ENCODE data around the gene MRPL30.
"Not testable (repeated sequence)": the region's sequence is repeated elsewhere in the genome, so short reads cannot be mapped to it uniquely, and the experiment has no call there.

Gene MRPL30

DNA sequence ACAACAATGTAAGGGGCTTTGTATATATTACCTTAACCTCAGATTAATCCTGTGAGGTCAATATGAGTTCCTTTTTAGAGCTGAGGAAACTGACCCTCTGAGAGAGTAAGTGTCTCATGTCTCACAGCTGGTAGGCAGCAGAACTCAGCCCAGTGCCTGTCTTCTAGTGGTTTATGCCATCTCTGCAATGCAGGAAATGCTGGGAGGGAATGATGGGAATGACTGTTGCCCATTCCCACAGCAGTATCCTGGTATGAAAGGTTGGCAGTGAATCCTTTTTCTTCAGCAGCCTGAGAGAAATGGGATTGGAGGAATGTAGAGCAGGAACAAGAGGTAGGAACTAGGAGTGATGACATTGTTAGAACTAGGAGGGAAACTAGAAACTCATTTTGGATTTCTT, 6.0 kb downstream of the MRPL30 start:
- DNase-seq = no peak

DNA sequence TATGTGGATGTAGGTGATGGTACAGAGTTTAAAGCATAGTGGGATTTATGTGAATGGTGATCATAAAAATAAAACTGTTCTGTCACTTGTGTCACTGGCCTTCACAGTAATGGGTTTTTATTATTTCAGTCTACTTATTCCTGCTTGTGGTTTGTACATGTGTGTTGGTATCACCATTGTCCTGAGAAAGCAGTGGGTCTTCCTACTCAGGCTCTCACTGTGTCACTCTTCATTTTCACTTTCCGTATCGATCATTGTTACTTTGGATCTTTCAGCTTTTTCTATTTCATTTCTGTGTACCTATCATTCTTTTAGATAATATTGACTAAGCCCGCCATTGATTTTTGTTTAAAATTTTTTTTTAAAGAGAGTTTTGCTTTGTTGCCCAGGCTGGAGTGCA, 7.4 kb downstream of the MRPL30 start:
- DNase-seq = no peak

DNA sequence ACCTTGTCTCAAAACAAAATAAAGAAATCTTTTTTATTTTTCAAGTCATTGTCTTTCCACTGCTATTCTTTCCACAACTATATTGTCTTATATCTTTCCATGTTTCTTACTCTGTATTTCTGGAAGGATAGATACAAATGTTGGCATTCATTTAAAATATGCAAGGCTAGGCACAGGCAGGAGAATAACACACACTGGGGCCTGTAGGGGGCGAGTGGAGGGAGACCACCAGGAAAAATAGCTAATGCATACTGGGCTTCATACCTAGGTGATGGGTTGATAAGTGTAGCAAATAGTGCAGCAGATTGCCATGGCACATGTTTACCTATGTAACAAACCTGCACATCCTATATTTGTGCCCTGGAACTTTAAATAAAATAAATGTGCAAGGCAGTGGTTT, 9.6 kb downstream of the MRPL30 start:
- DNase-seq = no peak

DNA sequence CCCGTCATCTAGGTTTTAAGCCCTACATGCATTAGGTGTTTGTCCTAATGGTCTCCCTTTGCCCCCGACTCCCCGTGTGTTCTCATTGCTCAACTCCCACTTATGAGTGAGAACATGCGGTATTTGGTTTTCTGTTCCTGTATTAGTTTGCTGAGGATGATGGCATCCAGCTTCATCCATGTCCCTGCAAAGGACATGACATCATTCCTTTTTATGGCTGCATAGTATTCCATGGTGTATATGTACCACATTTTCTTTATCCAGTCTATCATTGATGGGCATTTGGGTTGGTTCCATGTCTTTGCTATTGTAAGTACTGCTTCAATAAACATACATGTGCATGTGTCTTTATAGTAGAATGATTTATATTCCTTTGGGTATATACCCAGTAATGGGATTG, 11.4 kb downstream of the MRPL30 start:
- not testable (repeated sequence) for DNase-seq

DNA sequence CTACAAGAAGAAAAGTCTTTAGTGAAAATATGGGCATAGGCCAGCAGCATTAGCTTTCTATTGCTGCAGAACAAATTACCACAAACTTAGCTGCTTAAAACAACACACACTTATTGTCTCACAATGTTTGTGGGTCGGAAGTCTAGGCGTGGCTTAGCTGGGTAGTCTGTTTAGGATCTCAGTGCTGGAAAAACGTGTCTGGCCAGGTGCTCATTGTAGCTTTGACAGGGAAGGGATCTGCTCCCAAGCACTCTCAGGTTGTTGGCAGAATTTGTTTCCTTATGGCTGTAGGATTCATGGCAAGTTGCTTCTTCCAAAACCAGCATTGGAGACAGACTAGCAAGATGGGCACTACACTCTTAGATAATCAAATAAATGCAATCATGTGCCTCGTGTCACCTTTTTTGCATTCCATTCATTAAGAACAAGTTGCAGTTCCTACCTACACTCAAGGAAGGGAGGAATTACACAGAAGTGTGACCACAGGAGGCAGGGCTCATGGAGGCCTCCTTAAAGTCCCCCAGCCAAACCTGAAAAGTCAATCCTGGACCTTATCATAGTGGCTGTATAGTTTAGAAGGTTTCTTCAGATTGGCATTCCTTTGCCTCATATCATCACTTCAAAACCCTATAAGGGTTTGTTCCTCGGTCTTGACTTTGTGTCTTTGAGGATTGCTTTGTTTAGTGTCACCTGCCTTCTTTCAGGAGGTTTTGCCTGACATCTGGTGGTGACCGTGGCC, 17.3 kb downstream of the MRPL30 start:
- DNase-seq = no peak

DNA sequence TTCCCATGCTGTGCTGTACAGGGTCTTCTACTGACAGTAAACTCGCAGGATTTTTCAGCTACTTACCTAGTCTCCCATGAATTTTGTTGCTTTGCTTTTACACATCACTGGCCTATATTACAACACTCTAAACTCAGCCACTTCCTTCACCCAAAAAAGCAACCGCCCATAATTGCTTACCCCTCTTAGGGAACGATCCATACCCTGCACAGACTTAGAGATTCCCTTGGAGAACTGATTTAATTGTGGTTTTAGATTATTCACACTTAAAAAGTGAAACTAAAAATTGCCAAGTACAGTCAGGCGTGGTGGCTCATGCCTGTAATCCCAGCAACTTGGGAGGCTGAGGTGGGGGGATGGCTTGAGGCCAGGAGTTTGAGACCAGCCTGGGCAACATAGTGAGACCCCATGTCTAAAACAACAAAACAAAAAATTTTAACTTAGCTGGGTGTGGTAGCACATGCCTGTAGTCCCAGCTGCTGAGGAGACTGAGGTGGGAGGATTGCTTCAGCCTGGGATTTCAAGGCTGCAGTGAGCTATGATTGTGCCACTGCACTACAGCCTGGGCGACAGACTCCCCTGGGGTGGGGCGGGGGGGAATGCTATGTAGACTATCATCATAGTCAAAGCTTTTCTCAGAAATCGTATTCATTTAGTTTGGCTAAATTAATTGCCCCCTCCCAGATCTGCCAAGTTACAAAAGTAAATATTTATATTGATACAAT, 19.3 kb downstream of the MRPL30 start:
- DNase-seq = no peak

DNA sequence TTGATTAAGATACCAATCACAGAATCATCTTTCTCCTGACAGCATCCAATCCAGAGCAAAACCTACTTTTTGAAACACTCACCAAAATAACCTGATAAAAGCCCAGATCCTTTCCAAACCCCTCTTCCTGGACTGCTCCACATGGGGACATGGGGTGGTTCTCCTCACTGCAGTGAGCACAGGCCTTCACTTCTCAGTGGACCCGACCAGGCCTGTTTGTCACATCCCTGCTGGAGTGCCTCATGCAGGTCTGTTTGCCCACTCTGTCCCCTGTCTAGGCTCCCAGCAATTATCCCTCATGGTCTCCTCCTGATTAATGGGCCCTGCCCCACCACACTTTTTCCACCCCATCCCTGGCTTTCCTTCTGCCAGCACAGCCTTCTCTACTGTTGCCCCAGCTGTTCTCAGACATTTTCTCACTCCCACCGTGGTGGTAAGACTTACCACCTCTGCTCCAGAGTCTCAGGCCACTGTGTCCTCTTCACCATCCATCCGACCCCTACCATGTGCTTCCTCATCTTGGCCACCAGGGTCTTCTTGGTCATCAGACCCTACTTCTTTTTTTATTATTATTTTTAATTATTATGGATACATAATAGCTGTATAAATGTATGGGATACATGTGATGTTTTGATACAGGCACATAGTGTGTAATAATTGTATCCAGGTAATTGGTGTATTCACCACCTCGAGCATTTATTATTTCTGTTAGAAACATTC, 21.1 kb downstream of the MRPL30 start:
- DNase-seq = no peak

DNA sequence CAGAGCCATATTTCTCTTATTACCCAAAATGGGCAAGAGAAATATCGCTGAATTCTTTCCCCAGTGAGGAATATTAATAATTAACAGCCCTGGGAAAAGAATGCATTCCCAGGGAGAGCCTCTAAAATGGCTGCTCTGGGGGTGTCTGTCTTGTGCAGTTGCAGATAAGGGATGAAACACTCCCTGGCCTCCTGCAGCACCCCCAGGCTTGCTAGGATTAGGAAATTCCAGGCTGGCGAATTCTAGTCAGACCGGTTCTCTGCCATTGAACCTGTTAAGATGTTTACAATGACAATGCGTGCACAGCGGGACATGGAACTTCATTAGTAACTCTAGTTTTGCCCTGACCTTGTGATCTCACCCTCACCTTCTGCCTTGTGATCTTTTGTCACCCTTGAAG, 24.5 kb downstream of the MRPL30 start:
- no peak for DNase-seq

DNA sequence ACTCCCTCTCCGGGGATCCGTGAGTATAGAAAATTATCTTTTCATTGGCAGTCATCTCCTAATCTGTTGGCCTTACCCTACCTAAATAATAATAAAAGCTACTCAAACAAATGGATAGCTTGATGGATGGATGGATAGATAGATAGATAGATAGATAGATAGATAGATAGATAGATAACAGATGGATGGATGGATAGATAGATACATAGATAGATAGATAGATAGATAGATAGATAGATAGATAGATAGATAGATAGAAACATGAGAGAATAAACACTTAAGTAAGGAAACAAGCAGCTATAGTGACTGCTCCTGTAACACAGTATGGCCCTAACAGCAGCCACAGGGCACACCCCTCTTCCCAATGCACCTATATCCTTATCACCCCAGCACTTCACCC, 35.1 kb downstream of the MRPL30 start:
- no peak for DNase-seq

DNA sequence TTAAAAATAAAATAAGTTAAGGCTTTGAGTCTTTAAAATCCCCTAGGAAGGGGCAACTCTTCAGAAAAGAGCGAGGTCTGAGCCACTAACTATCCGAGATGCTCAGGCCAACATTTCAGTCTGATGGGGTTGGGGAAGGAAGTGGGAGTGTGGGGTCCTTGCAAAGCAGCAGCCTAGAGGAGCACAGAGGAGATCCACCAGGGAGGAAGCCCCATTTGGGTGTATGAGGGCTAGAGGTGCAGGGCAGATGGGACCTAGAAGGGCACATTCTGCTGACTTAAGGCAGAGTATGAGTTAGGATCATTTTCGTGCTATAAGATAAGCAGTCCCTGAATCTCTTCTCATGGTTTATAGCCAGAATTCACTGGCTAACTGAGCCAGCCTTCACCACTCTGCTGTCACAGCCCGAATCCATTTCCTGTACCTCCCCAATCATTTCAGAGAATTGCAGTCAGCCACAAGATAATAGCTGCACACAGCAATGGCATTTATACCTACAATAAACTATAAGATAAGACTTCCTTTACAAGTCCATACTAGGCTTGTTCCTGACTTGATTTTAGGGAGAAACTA, 37.0 kb downstream of the MRPL30 start:
- DNase-seq = no peak

DNA sequence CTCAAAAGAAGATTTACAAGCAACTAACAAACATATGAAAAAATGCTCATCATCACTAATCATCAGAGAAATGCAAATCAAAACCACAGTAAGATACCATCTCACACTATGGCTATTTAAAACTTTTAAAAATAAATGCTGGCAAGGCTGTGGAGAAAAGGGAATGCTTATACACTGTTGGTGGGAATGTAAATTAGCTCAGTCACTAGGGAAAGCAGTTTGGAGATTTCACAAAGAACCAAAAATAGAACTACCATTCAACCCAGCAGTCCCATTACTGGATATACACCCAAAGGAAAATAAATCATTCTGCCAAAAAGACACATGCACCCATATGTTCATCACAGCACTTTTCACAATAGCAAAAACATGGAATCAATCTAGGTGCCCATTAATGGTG, 52.2 kb downstream of the MRPL30 start:
- not testable (repeated sequence) for DNase-seq

DNA sequence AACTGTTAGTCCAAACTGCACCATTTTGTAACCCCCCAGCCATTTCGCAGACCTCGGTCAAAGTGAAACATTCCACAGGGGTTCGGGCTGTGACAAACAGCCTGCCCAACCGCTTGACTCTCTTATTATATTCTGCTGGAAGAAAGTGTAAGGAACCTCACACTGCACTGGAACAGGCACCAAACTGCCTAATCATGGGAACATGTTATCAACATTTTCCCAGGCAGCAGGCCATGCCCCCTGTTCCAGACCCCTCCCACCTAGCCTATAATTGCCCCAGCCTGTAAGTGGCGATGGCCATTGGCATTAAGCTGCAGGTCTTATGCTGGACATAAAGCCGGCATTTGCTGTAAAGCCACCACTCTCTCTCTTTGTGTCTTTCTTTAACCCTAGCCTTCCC, 57.6 kb downstream of the MRPL30 start:
- no peak for DNase-seq

DNA sequence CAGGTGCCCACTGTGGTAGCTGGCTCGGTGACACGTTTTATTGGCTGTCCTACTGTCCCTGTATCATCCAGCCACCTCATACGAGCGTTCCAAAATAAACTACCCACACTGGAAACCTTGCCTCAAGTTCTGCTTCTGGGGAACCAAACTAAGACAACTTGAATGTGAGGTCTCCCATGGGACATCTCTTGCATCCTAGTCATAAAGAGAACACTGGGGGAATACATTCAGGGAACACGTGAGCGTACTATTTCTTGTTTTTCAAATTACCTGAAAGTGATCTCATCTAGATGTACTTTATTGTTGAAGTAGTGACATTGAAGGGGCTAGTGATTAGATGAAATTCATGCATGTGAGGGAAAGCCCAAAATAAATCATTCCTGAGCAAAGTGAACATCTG, 59.4 kb downstream of the MRPL30 start:
- DNase-seq = no peak

DNA sequence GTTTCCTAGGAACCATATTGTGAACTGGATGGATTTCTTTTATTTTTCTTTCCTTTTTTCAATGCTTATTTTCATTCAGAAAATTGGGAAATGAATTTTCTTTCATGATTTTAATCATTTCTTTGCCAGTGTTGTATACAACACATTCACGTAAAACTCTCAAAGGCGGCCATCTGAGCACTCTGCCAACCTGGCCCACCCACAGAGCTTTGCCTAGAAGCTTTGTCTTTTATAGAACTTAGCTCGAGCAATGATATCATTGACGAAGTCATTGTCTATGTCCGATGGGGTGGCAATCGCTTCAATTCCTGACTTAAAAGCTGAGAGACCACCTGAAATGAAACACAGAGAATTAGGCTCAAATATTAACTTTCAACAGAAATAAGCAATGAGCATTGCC, 61.2 kb downstream of the MRPL30 start:
- DNase-seq = no peak
